H9 (cell line): ENCODE data around the gene TBATA. TPM values are rescaled to one million over a fixed set of nuclear protein-coding genes. Genes with fewer than 3 reads are reported as not detected.

Experiments
- DNase-seq: peaks from one replicate; pipeline ENCODE4 v3.0.0-alpha.2; 2017
- H2AFZ ChIP-seq: one replicate; pipeline ENCODE4 v1.6.1; 2013; ENCODE audit warnings: mild to moderate bottlenecking, low read length, control low read depth, moderate library complexity
- H2AK5ac ChIP-seq: 2 replicates; pipeline ENCODE4 v1.6.1; 2013; ENCODE audit warnings: low read length, control low read depth, mixed read lengths; ENCODE audit not compliant: insufficient read length
- H2BK120ac ChIP-seq: one replicate; pipeline ENCODE4 v1.6.1; 2013; ENCODE audit warnings: low read depth, mild to moderate bottlenecking, low read length, control low read depth, inconsistent platforms; ENCODE audit not compliant: poor library complexity, severe bottlenecking
- H2BK12ac ChIP-seq: 2 replicates; pipeline ENCODE4 v1.6.1; 2013; ENCODE audit warnings: low read length, control low read depth, mixed read lengths, low read depth; ENCODE audit not compliant: insufficient read length
- H2BK15ac ChIP-seq: 2 replicates; pipeline ENCODE4 v1.6.1; 2013; ENCODE audit warnings: low read depth, low read length, control low read depth
- H2BK20ac ChIP-seq: one replicate; pipeline ENCODE4 v1.6.1; 2013; ENCODE audit warnings: low read depth, mild to moderate bottlenecking, low read length, control low read depth, inconsistent platforms; ENCODE audit not compliant: poor library complexity, severe bottlenecking
- H2BK5ac ChIP-seq: 2 replicates; pipeline ENCODE4 v1.6.1; 2013; ENCODE audit warnings: low read length, control low read depth, mixed read lengths; ENCODE audit not compliant: insufficient read length
- H3K14ac ChIP-seq: 2 replicates; pipeline ENCODE4 v1.6.1; 2013; ENCODE audit warnings: low read length, control low read depth; ENCODE audit not compliant: insufficient read depth
- H3K18ac ChIP-seq: 2 replicates; pipeline ENCODE4 v1.6.1; 2013; ENCODE audit warnings: low read depth, mild to moderate bottlenecking, mixed read lengths, low read length, control low read depth; ENCODE audit not compliant: insufficient read length
- H3K23ac ChIP-seq: 2 replicates; pipeline ENCODE4 v1.6.1; 2013; ENCODE audit warnings: low read length, control low read depth, mixed read lengths, low read depth; ENCODE audit not compliant: insufficient read length
- H3K23me2 ChIP-seq: 2 replicates; pipeline ENCODE4 v1.6.1; 2013; ENCODE audit warnings: low read depth, mild to moderate bottlenecking, mixed read lengths, low read length, control low read depth; ENCODE audit not compliant: insufficient read length, poor library complexity, severe bottlenecking
- H3K27ac ChIP-seq: 2 replicates; pipeline ENCODE4 v1.5.1; 2013; ENCODE audit warnings: low read length, control low read depth, mixed read lengths, low read depth; ENCODE audit not compliant: insufficient read length
- H3K27me3 ChIP-seq: 2 replicates; pipeline ENCODE4 v1.6.1; 2013; ENCODE audit warnings: low read length, control low read depth, inconsistent platforms; ENCODE audit not compliant: insufficient read depth
- H3K4ac ChIP-seq: 2 replicates; pipeline ENCODE4 v1.6.1; 2013; ENCODE audit warnings: low read depth, mild to moderate bottlenecking, control low read depth, inconsistent platforms, low read length, moderate library complexity
- H3K4me1 ChIP-seq: 2 replicates; pipeline ENCODE4 v1.6.1; 2013; ENCODE audit warnings: low read length, control low read depth, inconsistent platforms; ENCODE audit not compliant: insufficient read depth
- H3K4me2 ChIP-seq: 2 replicates; pipeline ENCODE4 v1.6.1; 2013; ENCODE audit warnings: low read length, control low read depth, mixed read lengths; ENCODE audit not compliant: insufficient read length, insufficient read depth
- H3K56ac ChIP-seq: 2 replicates; pipeline ENCODE4 v1.6.1; 2013; ENCODE audit warnings: low read depth, mild to moderate bottlenecking, mixed read lengths, low read length, control low read depth; ENCODE audit not compliant: insufficient read length
- H3K79me1 ChIP-seq: 2 replicates; pipeline ENCODE4 v1.6.1; 2013; ENCODE audit warnings: low read depth, mild to moderate bottlenecking, moderate library complexity, low read length, control low read depth, inconsistent platforms; ENCODE audit not compliant: insufficient read depth, poor library complexity, severe bottlenecking
- H3K79me2 ChIP-seq: 2 replicates; pipeline ENCODE4 v1.6.1; 2013; ENCODE audit warnings: low read length, control low read depth, inconsistent platforms; ENCODE audit not compliant: insufficient read depth
- H3K9ac ChIP-seq: 2 replicates; pipeline ENCODE4 v1.6.1; 2013; ENCODE audit warnings: low read length, control low read depth, mixed read lengths; ENCODE audit not compliant: insufficient read length; ENCODE audit errors: extremely low read depth
- H3K9me3 ChIP-seq: one replicate; pipeline ENCODE4 v1.6.1; 2013; ENCODE audit warnings: low read depth, low read length, inconsistent platforms; ENCODE audit not compliant: control insufficient read depth
- H3T11ph ChIP-seq: one replicate; pipeline ENCODE4 v1.6.1; 2013; ENCODE audit warnings: mild to moderate bottlenecking, low read length, control low read depth, inconsistent platforms
- H4K20me1 ChIP-seq: one replicate; pipeline ENCODE4 v1.6.1; 2013; ENCODE audit not compliant: control insufficient read depth, insufficient read length, insufficient read depth
- H4K5ac ChIP-seq: 2 replicates; pipeline ENCODE4 v1.6.1; 2013; ENCODE audit warnings: low read depth, mild to moderate bottlenecking, mixed read lengths, low read length, control low read depth; ENCODE audit not compliant: insufficient read length
- H4K8ac ChIP-seq: replicated peaks from 2 replicates; pipeline ENCODE4 v1.6.1; 2013; ENCODE audit warnings: low read length, control low read depth, mixed read lengths, low read depth; ENCODE audit not compliant: insufficient read length
- H4K91ac ChIP-seq: 2 replicates; pipeline ENCODE4 v1.6.1; 2013; ENCODE audit warnings: low read depth, mild to moderate bottlenecking, moderate library complexity, mixed read lengths, low read length, control low read depth; ENCODE audit not compliant: insufficient read length
- H3K27ac Mint-ChIP-seq, 3 experiments: 2 replicates in 2 of 3; 3 replicates in 1 of 3; pipeline ENCODE4 v1.8.0; 2020 to 2021; ENCODE audit warnings: mixed read lengths in 3 of 3, mild to moderate bottlenecking in 1 of 3, moderate library complexity in 1 of 3
- H3K27me3 Mint-ChIP-seq: 2 replicates; pipeline ENCODE4 v1.8.0; 2021; ENCODE audit warnings: low read depth, mild to moderate bottlenecking, moderate library complexity, mixed read lengths
- H3K36me3 Mint-ChIP-seq, 3 experiments: 2 replicates in 2 of 3; 3 replicates in 1 of 3; pipeline ENCODE4 v1.8.0; 2020 to 2021; ENCODE audit warnings: low read depth in 3 of 3, mixed read lengths in 3 of 3; ENCODE audit not compliant: insufficient read depth in 1 of 3
- H3K4me1 Mint-ChIP-seq, 2 experiments: 2 replicates each; pipeline ENCODE4 v1.8.0; 2020; ENCODE audit warnings: mixed read lengths in 2 of 2
- H3K4me3 Mint-ChIP-seq, 2 experiments: 2 replicates in 1 of 2; 3 replicates in 1 of 2; pipeline ENCODE4 v1.8.0; 2020 to 2021; ENCODE audit warnings: mild to moderate bottlenecking in 2 of 2, mixed read lengths in 2 of 2, moderate library complexity in 1 of 2
- H3K9me3 Mint-ChIP-seq, 2 experiments: 2 replicates in 1 of 2; 3 replicates in 1 of 2; pipeline ENCODE4 v1.8.0; 2020; ENCODE audit warnings: mild to moderate bottlenecking in 2 of 2, mixed read lengths in 2 of 2, moderate library complexity in 1 of 2
- CTCF ChIP-seq: fragments of 200-600 bp; sonication (generic); conservative IDR thresholded peaks from 3 replicates; pipeline ENCODE4 v1.8.0; 2021; ENCODE audit warnings: antibody characterized with exemption, mild to moderate bottlenecking
- whole genome bisulfite sequencing: extraction: QIAGEN DNeasy Blood & Tissue Kit; methylation state at CpG from one replicate; pipeline ENCODE4 v1.1.7; 2013; ENCODE audit warnings: missing lambda C conversion rate, low lambda C conversion rate, mixed read lengths; ENCODE audit not compliant: insufficient read length; ENCODE audit errors: extremely low coverage; 5-methylcytosine and 5-hydroxymethylcytosine counted together
- total RNA-seq: library from RNA; stranded (reverse); gene quantifications from 2 replicates; pipeline ENCODE4 v1.2.1, GENCODE V29; 2021

The TBATA gene
- total RNA-seq, 1 experiment from 2014 or later, result not detected

- Histone ChIP-seq H3K18ac (no peak overlapping the region), H2AK5ac (no peak overlapping the region), H3K79me1 (no peaks in the 10 kb centered on the region), H3T11ph (no peak overlapping the region), H3K4me1 (no peaks in the 10 kb centered on the region), H4K91ac (no peak overlapping the region), H3K56ac (no peak overlapping the region), H3K27me3 (no peaks in the 10 kb centered on the region), H2BK20ac (no peak overlapping the region), H3K23ac (no peak overlapping the region), H4K8ac (no peak overlapping the region), H3K4ac (no peak overlapping the region), H3K4me2 (no peak overlapping the region), H2BK12ac (no peak overlapping the region), H2BK5ac (no peak overlapping the region), H2BK120ac (no peak overlapping the region), H3K23me2 (no peaks in the 10 kb centered on the region), H3K27ac (no peak overlapping the region), H2BK15ac (no peak overlapping the region), H4K5ac (no peak overlapping the region), H2AFZ (no peak overlapping the region), H3K79me2 (no peaks in the 10 kb centered on the region), H4K20me1 (no peaks in the 10 kb centered on the region), H3K14ac (0 out of 2 replicates have a peak overlapping the region, but pooled peaks have one; percentile 46), H3K9me3 (no peaks in the 10 kb centered on the region), H3K9ac (no peak overlapping the region)
- Mint-ChIP-seq H3K27me3 (no peaks in the 10 kb centered on the region), H3K36me3 (no peaks in the 10 kb centered on the region), H3K27ac (no peak overlapping the region), H3K4me1 (peaks cover 25 to 30% of the 10 kb centered on the region in 2 experiments), H3K9me3 (no peaks in the 10 kb centered on the region; a peak in 2 of 5 replicates), H3K4me3 (no peak overlapping the region)
- no CpG with 5 or more reads among the region's 7 CpGs for WGBS
- no peak for TF ChIP-seq CTCF
- DNase-seq, result no peak
Measured at GRCh38 chr10:70759781-70760180, 25.4 kb downstream of the TBATA start.
